ENCODE results near the gene TIMP4.

TIMP4 gene

GRCh38 chr3:12192655-12193484 is 34.2 kb upstream of the TIMP4 start:
- Histone ChIP-seq H3K36me3 (no peaks in the 10 kb centered on the region), H3K9me3 (no peaks in the 10 kb centered on the region), H3K9ac (no peak overlapping the region), H3K27ac (no peak overlapping the region), H3K27me3 (no peaks in the 10 kb centered on the region), H3K4me2 (no peak overlapping the region), H3K4me1 (peaks cover 23% of the 10 kb centered on the region), H4K20me1 (no peaks in the 10 kb centered on the region; the same call in 1 of the 2 replicates), H3K4me3 (no peak overlapping the region)
- TF ChIP-seq Cebpa-rat (IDR thresholded peaks at IDR 0.05) = no peak

- Histone ChIP-seq H4K20me1 (peaks cover 6% of the 10 kb centered on the region), H3K27ac (no peak overlapping the region), H3K27me3 (no peaks in the 10 kb centered on the region), H3K9me3 (no peaks in the 10 kb centered on the region), H3K4me3 (no peak overlapping the region), H3K4me2 (no peak overlapping the region), H3K36me3 (no peaks in the 10 kb centered on the region), H3K4me1 (peaks cover 30% of the 10 kb centered on the region), H3K9ac (no peak overlapping the region)
- TF ChIP-seq Cebpa-rat (IDR thresholded peaks at IDR 0.05) = no peak
Measured at GRCh38 chr3:12192173-12192572, 33.5 kb upstream of the TIMP4 start.

- Histone ChIP-seq H4K20me1 (peaks cover 12% of the 10 kb centered on the region), H3K4me1 (peaks cover 36% of the 10 kb centered on the region), H3K36me3 (no peaks in the 10 kb centered on the region), H3K27me3 (no peaks in the 10 kb centered on the region), H3K9me3 (no peaks in the 10 kb centered on the region), H3K4me3 (no peak overlapping the region), H3K4me2 (no peak overlapping the region), H3K27ac (no peak overlapping the region), H3K9ac (no peak overlapping the region)
- TF ChIP-seq Cebpa-rat (IDR thresholded peaks at IDR 0.05) = no peak
Measured at GRCh38 chr3:12191559-12191958, 32.8 kb upstream of the TIMP4 start.

DNA sequence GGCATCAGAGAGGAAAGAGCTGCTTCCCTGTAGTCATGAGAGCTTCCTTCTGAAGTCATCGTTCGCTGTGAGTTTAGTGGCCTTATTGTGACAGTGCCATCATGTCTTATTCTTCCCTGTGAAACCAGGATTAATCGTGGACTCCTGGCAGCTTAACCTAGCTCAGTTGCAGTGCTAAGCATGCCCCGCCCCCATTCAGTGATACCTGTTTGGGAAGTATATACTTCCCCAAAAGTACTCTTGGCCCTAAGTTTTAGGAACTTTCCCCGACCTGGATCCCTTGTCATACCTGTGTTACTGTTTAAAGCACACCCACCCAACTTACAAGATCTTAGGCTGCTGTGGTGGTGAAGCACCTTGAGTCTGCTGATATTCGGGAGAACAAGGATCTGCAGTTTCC is 32.1 kb upstream of the TIMP4 start:
- Histone ChIP-seq H3K27ac (no peak overlapping the region), H3K9ac (no peak overlapping the region), H3K27me3 (no peaks in the 10 kb centered on the region), H3K4me1 (peaks cover 44% of the 10 kb centered on the region), H4K20me1 (peaks cover 19% of the 10 kb centered on the region), H3K9me3 (no peaks in the 10 kb centered on the region), H3K4me2 (no peak overlapping the region), H3K36me3 (no peaks in the 10 kb centered on the region), H3K4me3 (no peak overlapping the region)
- TF ChIP-seq Cebpa-rat (IDR thresholded peaks at IDR 0.05) = no peak

DNA sequence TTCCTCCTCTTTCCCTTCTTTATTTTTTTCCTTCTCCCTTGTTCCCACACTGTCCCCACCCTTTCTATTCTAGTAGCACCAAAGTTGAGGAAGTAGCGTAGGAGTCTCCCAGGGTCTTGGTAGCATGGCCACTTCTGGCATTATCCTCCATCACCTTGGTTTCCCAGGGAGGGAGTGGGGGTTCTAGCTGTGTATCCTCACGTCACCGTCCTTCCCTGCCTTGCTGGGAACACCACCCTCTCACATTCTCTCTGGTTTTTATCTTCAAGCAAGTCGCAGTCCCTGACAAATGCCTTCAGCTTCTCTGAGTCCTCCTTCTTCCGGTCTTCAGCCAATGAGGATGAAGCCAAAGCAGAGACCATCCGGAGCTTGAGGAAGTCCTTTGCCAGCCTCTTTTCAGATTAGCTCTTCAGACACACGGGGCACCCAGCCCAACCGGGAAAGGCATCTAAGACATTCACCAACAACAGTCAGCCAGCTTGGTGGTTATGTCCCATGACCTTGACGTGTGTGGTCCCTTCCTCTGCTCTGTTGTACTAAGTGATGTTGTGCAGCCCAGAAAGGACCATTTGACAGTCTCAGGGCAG is 31.6 kb upstream of the TIMP4 start:
- Histone ChIP-seq H3K4me2 (no peak overlapping the region), H3K9me3 (no peaks in the 10 kb centered on the region), H3K27ac (no peak overlapping the region), H3K4me1 (peaks cover 44% of the 10 kb centered on the region), H3K4me3 (no peak overlapping the region), H3K9ac (no peak overlapping the region), H4K20me1 (peaks cover 20% of the 10 kb centered on the region), H3K27me3 (peaks cover under 1% of the 10 kb centered on the region; the same call in 1 of the 2 replicates), H3K36me3 (no peaks in the 10 kb centered on the region)
- TF ChIP-seq Cebpa-rat (IDR thresholded peaks at IDR 0.05) = no peak

DNA sequence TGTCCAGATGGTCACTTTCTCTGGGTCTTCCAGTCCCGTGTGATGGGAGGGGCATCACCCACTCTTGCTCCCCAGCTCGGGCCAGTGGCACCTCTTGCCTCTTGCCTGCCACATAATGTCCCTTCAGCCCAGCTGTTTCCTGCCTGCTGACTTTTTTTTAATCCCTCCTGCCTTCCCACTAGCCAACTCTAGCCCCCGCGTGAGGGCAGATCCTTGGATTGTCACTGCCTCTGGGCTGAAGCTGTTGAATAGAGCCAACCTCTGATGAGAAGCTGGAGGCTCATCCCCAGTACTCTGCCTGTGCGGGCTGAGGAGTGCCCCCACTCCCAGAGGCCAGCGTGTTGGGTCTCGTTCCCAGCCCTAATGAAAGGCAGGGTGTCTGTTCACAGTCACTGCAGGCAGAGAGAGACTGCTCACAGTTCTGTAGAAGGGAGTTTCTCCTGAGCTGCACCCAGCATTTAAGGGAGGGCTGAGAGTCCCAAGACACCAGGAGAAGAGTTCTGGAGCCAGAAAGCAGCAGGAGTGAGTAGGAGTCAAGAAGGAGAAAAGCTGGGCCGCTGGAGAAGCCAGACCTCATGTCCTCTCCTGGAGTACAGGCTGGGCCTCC is 30.1 kb upstream of the TIMP4 start:
- Histone ChIP-seq H3K4me3 (no peak overlapping the region), H3K36me3 (no peaks in the 10 kb centered on the region), H3K27ac (no peak overlapping the region), H3K9ac (no peak overlapping the region), H3K9me3 (no peaks in the 10 kb centered on the region), H3K4me1 (peaks cover 35% of the 10 kb centered on the region), H3K4me2 (peak overlapping the region; percentile 92), H3K27me3 (peaks cover 16% of the 10 kb centered on the region), H4K20me1 (peaks cover 20% of the 10 kb centered on the region)
- no peak for TF ChIP-seq Cebpa-rat (IDR thresholded peaks at IDR 0.05)

- H3K27me3 ChIP-seq = peaks cover 21% of the 10 kb centered on the region
- 0 out of 2 replicates have a peak overlapping the region, but pooled peaks have one; percentile 12 for H3K4me3 ChIP-seq
- no peak overlapping the region for H3K27ac ChIP-seq
- no peaks in the 10 kb centered on the region for H3K36me3 ChIP-seq
- no peak for TF ChIP-seq Cebpa-rat (IDR thresholded peaks at IDR 0.05)
- peaks cover 33% of the 10 kb centered on the region for H3K4me1 ChIP-seq
- no peaks in the 10 kb centered on the region for H3K9me3 ChIP-seq
- H4K20me1 ChIP-seq = peaks cover 22% of the 10 kb centered on the region
- peak overlapping the region; percentile 92 for H3K4me2 ChIP-seq
- H3K9ac ChIP-seq = no peak overlapping the region
Measured at GRCh38 chr3:12188328-12188648, 29.6 kb upstream of the TIMP4 start.

GRCh38 chr3:12187448-12188327 is 29.0 kb upstream of the TIMP4 start:
- H3K4me2 ChIP-seq = peak overlapping the region; percentile 92

GRCh38 chr3:12186515-12187286 is 28.0 kb upstream of the TIMP4 start:
- H3K4me1 ChIP-seq = peaks cover 47% of the 10 kb centered on the region
- H3K9ac ChIP-seq = no peak overlapping the region; the same call in 1 of the 2 replicates
- H3K4me3 ChIP-seq = peak overlapping the region; percentile 29; the same call in 1 of the 2 replicates
- H3K36me3 ChIP-seq = no peaks in the 10 kb centered on the region
- peaks cover 31% of the 10 kb centered on the region for H3K27me3 ChIP-seq
- peaks cover 38% of the 10 kb centered on the region for H4K20me1 ChIP-seq
- TF ChIP-seq Cebpa-rat (IDR thresholded peaks at IDR 0.05) = no peak
- peak overlapping the region; percentile 92 for H3K4me2 ChIP-seq
- no peak overlapping the region for H3K27ac ChIP-seq
- H3K9me3 ChIP-seq = no peaks in the 10 kb centered on the region

More at GRCh38 chr3:12187448-12188327, 29.0 kb upstream of the TIMP4 start:
- Histone ChIP-seq H3K27ac (no peak overlapping the region), H3K9me3 (no peaks in the 10 kb centered on the region), H4K20me1 (peaks cover 28% of the 10 kb centered on the region), H3K9ac (no peak overlapping the region), H3K4me3 (peak overlapping the region; percentile 29; the same call in 1 of the 2 replicates), H3K4me1 (peaks cover 37% of the 10 kb centered on the region), H3K27me3 (peaks cover 27% of the 10 kb centered on the region), H3K36me3 (no peaks in the 10 kb centered on the region)
- no peak for TF ChIP-seq Cebpa-rat (IDR thresholded peaks at IDR 0.05)
